Duodenal mucosa (tissue), 2 donors: ENCODE measurements around the gene MYLIP.

ENCODE experiments used
- H3K27ac ChIP-seq: one replicate; pipeline ENCODE4 v1.7.0; 2013; ENCODE audit warnings: low read depth, low read length
- H3K27me3 ChIP-seq, 2 donors: one replicate each; pipeline ENCODE4 v1.7.0; 2013; ENCODE audit warnings: low read length in 2 of 2, control low read depth in 1 of 2; ENCODE audit not compliant: insufficient read depth in 2 of 2, control insufficient read depth in 1 of 2
- H3K36me3 ChIP-seq, 2 donors: one replicate each; pipeline ENCODE4 v1.7.0; 2013; ENCODE audit warnings: low read length in 2 of 2, control low read depth in 1 of 2; ENCODE audit not compliant: insufficient read depth in 2 of 2, control insufficient read depth in 1 of 2
- H3K4me1 ChIP-seq, 2 donors: one replicate each; pipeline ENCODE4 v1.7.0; 2013; ENCODE audit warnings: low read length in 2 of 2, control low read depth in 1 of 2; ENCODE audit not compliant: insufficient read depth in 2 of 2, control insufficient read depth in 1 of 2
- H3K4me3 ChIP-seq, 2 donors: one replicate each; pipeline ENCODE4 v1.7.0; 2013; ENCODE audit warnings: low read length in 2 of 2, low read depth in 1 of 2
- H3K9ac ChIP-seq, 2 donors: one replicate each; pipeline ENCODE4 v1.7.0; 2013; ENCODE audit warnings: low read length in 2 of 2, low read depth in 1 of 2
- H3K9me3 ChIP-seq, 2 donors: one replicate each; pipeline ENCODE4 v1.7.0; 2013; ENCODE audit warnings: low read length in 2 of 2, control low read depth in 1 of 2; ENCODE audit not compliant: control insufficient read depth in 1 of 2

The MYLIP gene

DNA sequence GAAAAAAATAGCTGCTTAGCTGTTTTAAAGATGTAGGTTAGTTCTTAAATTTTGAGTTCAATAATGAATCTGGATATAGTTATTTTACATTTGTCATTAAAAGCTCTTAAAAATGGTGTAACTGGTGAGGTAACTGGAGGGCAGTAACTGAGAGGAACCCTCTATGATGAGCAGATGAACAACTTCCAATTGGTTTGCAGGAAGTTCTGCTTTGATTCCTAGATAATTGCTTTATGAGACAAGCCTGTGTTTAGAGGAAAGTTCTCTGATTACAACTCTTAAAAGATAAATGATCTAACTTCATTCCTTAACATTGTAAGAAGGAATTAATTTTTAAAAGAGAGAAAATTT, 8.5 kb downstream of the MYLIP start:
- peaks cover 9 to 58% of the 10 kb centered on the region in 2 donors for H3K4me1 ChIP-seq
- no peaks in the 10 kb centered on the region for H3K9me3 ChIP-seq
- H3K36me3 ChIP-seq, result peaks cover 13 to 14% of the 10 kb centered on the region in 2 donors
- no peak overlapping the region for H3K27ac ChIP-seq
- no peak overlapping the region for H3K4me3 ChIP-seq
- no peak overlapping the region for H3K9ac ChIP-seq
- H3K27me3 ChIP-seq, result no peaks in the 10 kb centered on the region

DNA sequence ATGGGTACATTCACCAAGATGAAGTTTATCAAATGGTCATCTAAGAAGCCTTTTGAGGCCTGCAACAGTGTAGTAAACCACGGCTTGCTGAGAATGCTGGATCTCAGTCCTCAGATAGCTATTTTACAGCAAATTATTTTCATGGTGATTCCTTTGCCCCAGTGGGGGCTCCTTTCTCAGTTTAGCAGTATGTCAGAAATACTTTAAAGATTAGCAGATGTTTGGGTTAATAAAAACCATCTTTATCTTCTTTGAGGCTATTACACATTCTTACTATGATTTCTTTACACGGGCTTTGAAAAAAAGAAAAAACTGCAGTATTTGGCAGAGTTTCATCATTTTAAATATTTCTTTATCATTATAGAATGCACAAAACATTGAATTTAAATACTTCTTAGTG, 10.7 kb downstream of the MYLIP start:
- H3K27me3 ChIP-seq, result no peaks in the 10 kb centered on the region
- H3K4me3 ChIP-seq, result no peak overlapping the region
- no peaks in the 10 kb centered on the region for H3K9me3 ChIP-seq
- H3K4me1 ChIP-seq, result peaks cover 9 to 36% of the 10 kb centered on the region in 2 donors
- H3K27ac ChIP-seq, result no peak overlapping the region
- H3K9ac ChIP-seq, result no peak overlapping the region
- peaks cover 25 to 35% of the 10 kb centered on the region in 2 donors for H3K36me3 ChIP-seq

DNA sequence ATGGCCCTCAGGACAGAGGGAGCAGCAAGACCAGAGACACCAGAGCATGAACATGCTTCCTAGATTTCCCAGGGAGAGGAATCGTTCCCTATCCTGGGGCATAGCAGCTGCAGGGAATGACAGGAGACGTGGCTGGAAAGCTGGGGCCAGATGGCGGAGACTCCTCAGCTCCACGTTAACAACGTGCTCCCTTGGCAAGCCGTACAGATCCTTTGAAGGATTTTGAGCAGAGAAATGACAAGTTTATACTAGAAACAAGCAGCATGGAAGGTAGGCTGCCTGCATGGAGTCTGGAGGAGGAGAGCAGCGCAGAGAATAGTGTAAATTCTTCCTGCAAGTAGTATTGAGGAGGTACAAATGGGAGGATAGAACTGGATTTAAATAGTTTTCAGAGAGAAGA, 11.7 kb downstream of the MYLIP start:
- peaks cover 36 to 46% of the 10 kb centered on the region in 2 donors for H3K36me3 ChIP-seq
- peaks cover 9 to 29% of the 10 kb centered on the region in 2 donors for H3K4me1 ChIP-seq
- no peak overlapping the region for H3K27ac ChIP-seq
- H3K9me3 ChIP-seq, result no peaks in the 10 kb centered on the region
- H3K9ac ChIP-seq, result no peak overlapping the region
- no peak overlapping the region for H3K4me3 ChIP-seq
- no peaks in the 10 kb centered on the region for H3K27me3 ChIP-seq

DNA sequence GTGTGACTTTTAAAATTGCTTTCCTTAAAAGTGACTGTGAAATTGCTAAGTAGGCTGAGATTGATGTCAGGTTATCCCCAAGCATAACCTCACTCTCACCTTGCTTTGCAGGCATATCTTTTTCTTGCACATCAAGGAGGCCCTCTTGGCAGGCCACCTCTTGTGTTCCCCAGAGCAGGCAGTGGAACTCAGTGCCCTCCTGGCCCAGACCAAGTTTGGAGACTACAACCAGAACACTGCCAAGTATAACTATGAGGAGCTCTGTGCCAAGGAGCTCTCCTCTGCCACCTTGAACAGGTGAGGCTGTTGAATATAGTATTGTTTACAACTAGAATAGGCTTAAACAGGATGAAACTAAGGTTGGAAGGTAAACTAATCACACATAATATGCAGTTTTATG, 12.6 kb downstream of the MYLIP start:
- H3K9me3 ChIP-seq, result no peaks in the 10 kb centered on the region
- peaks cover 8 to 30% of the 10 kb centered on the region in 2 donors for H3K4me1 ChIP-seq
- peaks cover 41 to 52% of the 10 kb centered on the region in 2 donors for H3K36me3 ChIP-seq

DNA sequence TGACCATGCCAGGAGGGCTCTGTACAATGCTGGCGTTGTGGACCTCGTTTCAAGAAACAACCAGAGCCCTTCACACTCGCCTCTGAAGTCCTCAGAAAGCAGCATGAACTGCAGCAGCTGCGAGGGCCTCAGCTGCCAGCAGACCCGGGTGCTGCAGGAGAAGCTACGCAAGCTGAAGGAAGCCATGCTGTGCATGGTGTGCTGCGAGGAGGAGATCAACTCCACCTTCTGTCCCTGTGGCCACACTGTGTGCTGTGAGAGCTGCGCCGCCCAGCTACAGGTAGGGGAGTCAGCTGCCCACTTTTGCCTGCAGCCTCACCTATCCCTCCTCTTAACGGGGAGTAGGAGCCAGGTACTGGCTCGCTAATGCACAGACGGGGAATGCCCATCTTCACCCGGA, 16.2 kb downstream of the MYLIP start:
- Histone ChIP-seq H3K27me3 (no peaks in the 10 kb centered on the region), H3K27ac (no peak overlapping the region), H3K9me3 (no peaks in the 10 kb centered on the region), H3K36me3 (peaks cover 55 to 63% of the 10 kb centered on the region in 2 donors), H3K4me1 (peaks cover 0 to 14% of the 10 kb centered on the region in 2 donors), H3K9ac (no peak overlapping the region), H3K4me3 (no peak overlapping the region)

More for the DNA sequence above, 12.6 kb downstream of the MYLIP start:
- no peak overlapping the region for H3K9ac ChIP-seq
- H3K4me3 ChIP-seq, result no peak overlapping the region
- no peaks in the 10 kb centered on the region for H3K27me3 ChIP-seq
- H3K27ac ChIP-seq, result no peak overlapping the region

DNA sequence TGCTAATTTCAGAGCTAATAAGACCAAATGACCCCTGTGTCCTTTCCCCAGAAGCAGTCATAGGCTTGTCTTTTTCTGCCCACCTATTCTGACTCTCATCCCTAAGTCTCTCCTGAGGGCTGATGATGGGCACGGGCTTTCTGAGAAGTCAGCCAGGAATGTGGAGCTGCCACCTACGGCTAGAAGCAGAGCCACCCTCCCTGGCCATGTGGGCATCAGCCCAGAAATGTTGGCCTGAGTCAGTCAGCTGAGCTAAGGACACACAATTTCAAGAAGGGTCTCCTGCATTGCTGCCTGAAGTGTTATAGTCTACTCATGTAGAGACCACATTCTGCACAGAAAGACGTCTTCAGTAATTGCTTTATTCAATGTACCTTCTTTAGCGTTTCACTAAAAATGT, 17.1 kb downstream of the MYLIP start:
- peaks cover 58 to 61% of the 10 kb centered on the region in 2 donors for H3K36me3 ChIP-seq
- H3K4me1 ChIP-seq, result peaks cover 0 to 14% of the 10 kb centered on the region in 2 donors
- no peaks in the 10 kb centered on the region for H3K9me3 ChIP-seq
- H3K27ac ChIP-seq, result no peak overlapping the region
- H3K9ac ChIP-seq, result no peak overlapping the region
- H3K27me3 ChIP-seq, result no peaks in the 10 kb centered on the region
- no peak overlapping the region for H3K4me3 ChIP-seq

DNA sequence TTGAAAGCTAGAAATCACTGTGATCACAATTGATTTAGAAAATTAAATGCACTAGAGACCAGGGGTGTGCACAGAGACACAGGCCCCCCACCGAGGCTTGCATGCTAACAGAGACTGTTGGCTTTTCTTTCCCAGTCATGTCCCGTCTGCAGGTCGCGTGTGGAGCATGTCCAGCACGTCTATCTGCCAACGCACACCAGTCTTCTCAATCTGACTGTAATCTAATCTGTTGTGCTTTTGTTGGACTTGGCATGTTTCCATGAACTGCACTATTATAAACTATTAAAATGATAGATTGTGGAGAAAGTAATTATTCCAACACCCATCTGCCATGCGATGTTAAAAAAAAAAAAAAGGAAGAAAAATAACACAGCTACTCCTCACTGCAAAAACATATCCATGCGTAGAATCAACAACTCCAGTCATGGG, 17.7 kb downstream of the MYLIP start:
- Histone ChIP-seq H3K9ac (no peak overlapping the region), H3K27ac (no peak overlapping the region), H3K4me3 (no peak overlapping the region), H3K36me3 (peaks cover 57 to 58% of the 10 kb centered on the region in 2 donors), H3K4me1 (peaks cover 0 to 14% of the 10 kb centered on the region in 2 donors), H3K9me3 (no peaks in the 10 kb centered on the region), H3K27me3 (no peaks in the 10 kb centered on the region)

DNA sequence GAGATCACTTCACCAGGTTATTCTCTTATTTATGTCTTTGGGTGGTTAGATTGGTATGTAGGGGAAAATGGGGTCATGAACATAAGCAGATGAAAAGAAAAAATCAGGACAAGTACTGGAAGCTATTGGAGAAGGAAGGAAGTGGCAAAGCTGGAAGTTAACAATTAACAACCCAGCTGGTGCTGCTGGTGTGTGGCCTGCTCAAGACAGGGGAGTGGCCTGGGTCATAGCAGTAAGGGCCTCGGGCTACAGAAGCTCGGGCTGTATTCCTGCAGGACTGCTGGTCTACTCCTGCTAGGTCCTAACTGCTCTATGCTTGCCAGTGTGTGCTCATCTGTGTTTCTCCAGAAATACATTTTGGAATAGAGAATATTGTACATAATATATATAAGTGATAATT, 19.6 kb downstream of the MYLIP start:
- H3K27me3 ChIP-seq, result no peaks in the 10 kb centered on the region
- no peak overlapping the region for H3K9ac ChIP-seq
- H3K27ac ChIP-seq, result no peak overlapping the region
- peaks cover 38 to 48% of the 10 kb centered on the region in 2 donors for H3K36me3 ChIP-seq
- no peaks in the 10 kb centered on the region for H3K9me3 ChIP-seq
- no peak overlapping the region for H3K4me3 ChIP-seq
- peaks cover 0 to 14% of the 10 kb centered on the region in 2 donors for H3K4me1 ChIP-seq

DNA sequence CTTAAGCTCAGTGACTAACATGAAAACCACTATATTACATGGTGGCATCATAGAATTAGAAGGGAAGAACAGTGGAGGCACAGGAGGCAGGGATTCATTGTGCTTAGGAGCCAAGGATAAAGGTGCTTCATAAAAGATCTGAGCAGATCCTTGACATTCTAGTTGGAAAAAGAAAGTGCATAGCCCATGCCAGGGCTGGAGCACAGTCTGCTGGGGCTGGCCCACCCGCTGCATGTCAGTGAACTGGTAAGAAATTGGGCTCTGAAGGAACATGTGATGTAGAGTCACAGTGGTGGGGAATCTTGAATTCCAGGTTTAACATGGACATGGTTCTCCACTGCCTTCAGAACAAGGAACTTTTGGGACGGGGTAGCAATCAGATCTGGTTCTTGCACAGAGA, 20.4 kb downstream of the MYLIP start:
- Histone ChIP-seq H3K9me3 (no peaks in the 10 kb centered on the region), H3K4me3 (no peak overlapping the region), H3K9ac (no peak overlapping the region), H3K27me3 (no peaks in the 10 kb centered on the region), H3K27ac (no peak overlapping the region), H3K4me1 (peaks cover 0 to 14% of the 10 kb centered on the region in 2 donors), H3K36me3 (peaks cover 30 to 44% of the 10 kb centered on the region in 2 donors)

DNA sequence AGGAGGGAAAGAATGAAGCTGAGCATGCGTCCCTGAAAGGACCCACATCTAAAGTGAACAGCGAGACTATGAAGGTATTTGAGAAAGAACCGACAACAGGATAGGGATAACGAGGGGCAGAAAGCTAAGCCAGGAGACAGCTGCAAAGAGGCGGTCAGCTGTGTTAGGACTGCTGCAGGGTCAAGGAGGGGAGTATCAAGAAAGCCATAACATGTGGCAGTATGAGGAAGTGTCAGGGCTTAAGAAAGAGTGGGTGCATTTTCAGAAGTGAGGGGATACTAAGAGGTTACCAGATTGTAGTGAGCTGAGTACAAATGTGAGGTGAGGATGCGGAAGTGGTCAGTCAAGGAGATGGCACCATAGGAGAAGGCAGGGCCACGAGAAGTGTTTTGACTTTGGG, 21.2 kb downstream of the MYLIP start:
- H3K4me3 ChIP-seq, result no peak overlapping the region
- H3K9ac ChIP-seq, result no peak overlapping the region
- H3K36me3 ChIP-seq, result peaks cover 23 to 43% of the 10 kb centered on the region in 2 donors
- peaks cover 0 to 14% of the 10 kb centered on the region in 2 donors for H3K4me1 ChIP-seq
- no peak overlapping the region for H3K27ac ChIP-seq
- H3K27me3 ChIP-seq, result no peaks in the 10 kb centered on the region
- H3K9me3 ChIP-seq, result no peaks in the 10 kb centered on the region
